Panc1 (cell line): ENCODE results near the gene GNAT2. TPM values are rescaled to one million over a fixed set of nuclear protein-coding genes. Genes with fewer than 3 reads are reported as not detected.

ENCODE experiments used
- ATAC-seq: fragments of 200-7000 bp; cut with Tn5 transposase; 2 replicates; pipeline ENCODE4 v1.9.1; 2020; ENCODE audit warnings: mild to moderate bottlenecking, moderate library complexity
- BruUV-seq: library from RNA; stranded (reverse); fragments of 400-500 nt; replicated peaks from 2 replicates; lab custom pipeline; 2021; lab: Mats Ljungman, UMichigan
- CTCF ChIA-PET: fragments of 300-600 bp; sonication (Branson Sonifier 250); formaldehyde crosslinking; loops from one replicate; lab custom pipeline; 2022; ENCODE audit warnings: antibody characterized with exemption; lab: Charles Lee
- POLR2A ChIA-PET: fragments of 300-600 bp; sonication (Branson Sonifier 250); formaldehyde crosslinking; loops from one replicate; lab custom pipeline; 2022; ENCODE audit warnings: antibody characterized with exemption; lab: Charles Lee
- DNase-seq: peaks from one replicate; pipeline ENCODE4 v3.0.0-alpha.2; 2010; ENCODE audit warnings: low read depth, low spot score
- H3K27ac ChIP-seq: 2 replicates; pipeline ENCODE4 v1.5.1; 2011; ENCODE audit warnings: mild to moderate bottlenecking, low read length, inconsistent platforms
- H3K27me3 ChIP-seq: fragments of 200-500 bp; sonication (Bioruptor generic); 2 replicates; pipeline ENCODE4 v1.6.0; 2014; ENCODE audit warnings: low read length, inconsistent platforms; ENCODE audit not compliant: control insufficient read depth, insufficient read depth
- H3K36me3 ChIP-seq: fragments of 200-500 bp; sonication (Bioruptor generic); 2 replicates; pipeline ENCODE4 v1.5.1; 2014; ENCODE audit warnings: inconsistent platforms, mild to moderate bottlenecking, low read length, moderate library complexity; ENCODE audit not compliant: control insufficient read depth, insufficient read depth
- H3K4me1 ChIP-seq: 2 replicates; pipeline ENCODE4 v1.5.1; 2011; ENCODE audit warnings: inconsistent platforms, mild to moderate bottlenecking, low read length, moderate library complexity; ENCODE audit not compliant: control insufficient read depth, insufficient read depth
- H3K4me3 ChIP-seq, 2 experiments: 2 replicates each; pipeline ENCODE4 v1.5.1; 2011 to 2012; ENCODE audit warnings: low read depth in 2 of 2, low read length in 2 of 2, mild to moderate bottlenecking in 2 of 2, inconsistent platforms in 1 of 2, moderate library complexity in 1 of 2
- H3K9me3 ChIP-seq: fragments of 200-500 bp; sonication (Bioruptor generic); 2 replicates; pipeline ENCODE4 v1.5.1; 2014; ENCODE audit warnings: low read depth, mild to moderate bottlenecking, inconsistent platforms, low read length, moderate library complexity; ENCODE audit not compliant: control insufficient read depth, insufficient read depth
- POLR2AphosphoS5 ChIP-seq: IDR thresholded peaks from 2 replicates; pipeline ENCODE4 v1.6.1; 2012; ENCODE audit warnings: mild to moderate bottlenecking, low read depth, low read length, moderate library complexity
- SIN3A ChIP-seq: IDR thresholded peaks from 2 replicates; pipeline ENCODE4 v1.6.1; 2012; ENCODE audit warnings: low read depth, mild to moderate bottlenecking, low read length, moderate library complexity, borderline replicate concordance; ENCODE audit not compliant: insufficient read depth
- TCF7L2 ChIP-seq: IDR thresholded peaks from 2 replicates; pipeline ENCODE4 v1.6.1; 2011; ENCODE audit warnings: mild to moderate bottlenecking, low read depth, low read length, inconsistent platforms
- in situ Hi-C: cut with HindIII; loops from 2 replicates; pipeline ENCODE4 v1.10.0; 2016; ENCODE audit warnings: low sequenced_read_pairs, low pct_unique_long_range_greater_than_20kb
- intact Hi-C: fragments of 100-400 bp; cut with micrococcal nuclease; formaldehyde crosslinking; loops from one replicate; pipeline ENCODE4 v1.10.0; 2022; ENCODE audit not compliant: unreplicated experiment
- total RNA-seq: library from RNA; stranded (reverse); gene quantifications from one replicate; pipeline ENCODE4 v1.2.1, GENCODE V29; 2021; ENCODE audit not compliant: unreplicated experiment
- TF ChIP-seq, protein P1 (sequence below): fragments of 450-650 bp; IDR thresholded peaks from 2 replicates; pipeline ENCODE4 v1.5.1; 2017; ENCODE audit warnings: mild to moderate bottlenecking
- TF ChIP-seq, protein P2 (sequence below), 2 experiments: IDR thresholded peaks; 2 replicates each; pipeline ENCODE4 v1.6.1; 2011 to 2012; ENCODE audit warnings: low read depth in 2 of 2, control low read depth in 1 of 2, low read length in 1 of 2, mild to moderate bottlenecking in 1 of 2, moderate library complexity in 1 of 2; ENCODE audit not compliant: insufficient read depth in 1 of 2

The GNAT2 gene
- total RNA-seq, 1 experiment from 2014 or later, result 0.44 TPM

DNA sequence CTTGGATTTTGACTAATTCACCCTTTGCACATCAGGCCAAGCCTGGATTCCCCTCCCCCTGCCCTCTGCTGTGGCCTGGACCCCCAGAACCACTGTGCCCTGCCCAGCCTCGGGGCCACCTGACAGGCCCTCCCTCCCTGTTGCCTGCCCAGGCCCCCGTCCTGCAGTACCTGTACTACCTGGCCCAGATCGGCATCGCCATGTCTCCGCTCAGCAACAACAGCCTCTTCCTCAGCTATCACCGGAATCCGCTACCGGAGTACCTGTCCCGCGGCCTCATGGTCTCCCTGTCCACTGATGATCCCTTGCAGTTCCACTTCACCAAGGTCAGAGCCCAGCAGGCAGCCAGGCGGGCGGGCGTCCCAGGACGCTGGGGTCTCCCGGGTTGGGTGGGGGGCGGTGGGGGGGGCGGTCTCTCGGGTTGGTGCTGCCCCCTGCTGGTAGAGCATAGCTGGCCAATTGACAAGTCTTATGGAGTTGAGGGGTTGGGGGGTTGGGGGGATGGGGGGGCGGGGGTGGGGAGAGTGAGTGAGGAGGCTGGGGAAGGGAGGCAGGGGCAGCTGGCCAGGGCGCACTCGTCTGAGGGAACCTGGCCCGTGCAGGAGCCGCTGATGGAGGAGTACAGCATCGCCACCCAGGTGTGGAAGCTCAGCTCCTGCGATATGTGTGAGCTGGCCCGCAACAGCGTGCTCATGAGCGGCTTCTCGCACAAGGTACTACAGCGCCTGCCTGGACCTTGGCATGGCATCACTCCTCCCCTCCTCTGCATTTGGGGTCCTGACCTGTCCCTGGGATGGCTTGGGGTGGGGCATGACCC lies 10.9 kb upstream of the GNAT2 start:
- Histone ChIP-seq H3K9me3 (no peaks in the 10 kb centered on the region), H3K36me3 (no peaks in the 10 kb centered on the region), H3K27me3 (no peaks in the 10 kb centered on the region), H3K27ac (no peak overlapping the region), H3K4me1 (no peaks in the 10 kb centered on the region; the same call in 1 of the 2 replicates), H3K4me3 (no peak overlapping the region)
- DNase-seq (no peak), ATAC-seq (no peak)
- ChIA-PET CTCF (interaction anchor here (0.6 to 1.4 kb wide), 9 partner anchors 8 to 333 kb away, joined by 3 to 6 read pairs (median 4); no protein-coding TSS in a partner anchor), POLR2A (no interaction called here)
- TF ChIP-seq, protein P1, sequence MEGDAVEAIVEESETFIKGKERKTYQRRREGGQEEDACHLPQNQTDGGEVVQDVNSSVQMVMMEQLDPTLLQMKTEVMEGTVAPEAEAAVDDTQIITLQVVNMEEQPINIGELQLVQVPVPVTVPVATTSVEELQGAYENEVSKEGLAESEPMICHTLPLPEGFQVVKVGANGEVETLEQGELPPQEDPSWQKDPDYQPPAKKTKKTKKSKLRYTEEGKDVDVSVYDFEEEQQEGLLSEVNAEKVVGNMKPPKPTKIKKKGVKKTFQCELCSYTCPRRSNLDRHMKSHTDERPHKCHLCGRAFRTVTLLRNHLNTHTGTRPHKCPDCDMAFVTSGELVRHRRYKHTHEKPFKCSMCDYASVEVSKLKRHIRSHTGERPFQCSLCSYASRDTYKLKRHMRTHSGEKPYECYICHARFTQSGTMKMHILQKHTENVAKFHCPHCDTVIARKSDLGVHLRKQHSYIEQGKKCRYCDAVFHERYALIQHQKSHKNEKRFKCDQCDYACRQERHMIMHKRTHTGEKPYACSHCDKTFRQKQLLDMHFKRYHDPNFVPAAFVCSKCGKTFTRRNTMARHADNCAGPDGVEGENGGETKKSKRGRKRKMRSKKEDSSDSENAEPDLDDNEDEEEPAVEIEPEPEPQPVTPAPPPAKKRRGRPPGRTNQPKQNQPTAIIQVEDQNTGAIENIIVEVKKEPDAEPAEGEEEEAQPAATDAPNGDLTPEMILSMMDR, result peak; percentile 40; the same call in 1 of the 2 replicates
- no peak for TF ChIP-seq POLR2AphosphoS5
- intact Hi-C loops, result no loop called here
- BruUV-seq, result no TSS peak
- in situ Hi-C loops, result no loop called here

DNA sequence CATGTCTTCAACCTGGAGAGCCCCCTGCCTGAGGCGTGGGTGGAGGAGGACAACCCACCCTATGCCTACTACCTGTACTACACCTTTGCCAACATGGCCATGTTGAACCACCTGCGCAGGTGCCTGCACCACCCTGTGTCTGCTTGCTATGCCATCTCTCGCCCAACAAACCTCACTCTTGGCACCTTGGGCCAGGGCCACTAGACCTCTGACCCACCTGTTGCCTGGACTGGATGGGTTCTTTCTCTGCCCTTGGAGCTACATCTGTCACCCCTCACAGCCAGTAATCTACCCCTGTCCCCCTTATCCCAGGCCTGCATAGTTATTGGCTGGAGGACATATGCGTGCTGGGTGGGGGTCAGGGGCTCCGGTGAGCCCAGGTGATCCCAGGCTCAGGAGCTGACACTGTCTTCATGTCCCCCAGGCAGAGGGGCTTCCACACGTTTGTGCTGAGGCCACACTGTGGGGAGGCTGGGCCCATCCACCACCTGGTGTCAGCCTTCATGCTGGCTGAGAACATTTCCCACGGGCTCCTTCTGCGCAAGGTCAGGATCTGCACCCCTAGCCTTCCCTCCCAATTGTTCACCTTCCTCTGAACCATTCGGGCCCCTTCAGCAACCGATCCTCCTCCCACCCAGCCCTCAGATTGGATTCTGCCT lies 10.1 kb upstream of the GNAT2 start:
- in situ Hi-C loops, result no loop called here
- CTCF ChIA-PET, result interaction anchor here (0.7 to 1.4 kb wide), 5 partner anchors 11 to 83 kb away, joined by 3 to 6 read pairs (median 4); no protein-coding TSS in a partner anchor
- H3K27ac ChIP-seq, result no peak overlapping the region
- intact Hi-C loops, result no loop called here
- DNase-seq (no peak), ATAC-seq (no peak)
- no TSS peak for BruUV-seq
- TF ChIP-seq SIN3A (no peak), POLR2AphosphoS5 (no peak), TCF7L2 (no peak)
- TF ChIP-seq, protein P2, sequence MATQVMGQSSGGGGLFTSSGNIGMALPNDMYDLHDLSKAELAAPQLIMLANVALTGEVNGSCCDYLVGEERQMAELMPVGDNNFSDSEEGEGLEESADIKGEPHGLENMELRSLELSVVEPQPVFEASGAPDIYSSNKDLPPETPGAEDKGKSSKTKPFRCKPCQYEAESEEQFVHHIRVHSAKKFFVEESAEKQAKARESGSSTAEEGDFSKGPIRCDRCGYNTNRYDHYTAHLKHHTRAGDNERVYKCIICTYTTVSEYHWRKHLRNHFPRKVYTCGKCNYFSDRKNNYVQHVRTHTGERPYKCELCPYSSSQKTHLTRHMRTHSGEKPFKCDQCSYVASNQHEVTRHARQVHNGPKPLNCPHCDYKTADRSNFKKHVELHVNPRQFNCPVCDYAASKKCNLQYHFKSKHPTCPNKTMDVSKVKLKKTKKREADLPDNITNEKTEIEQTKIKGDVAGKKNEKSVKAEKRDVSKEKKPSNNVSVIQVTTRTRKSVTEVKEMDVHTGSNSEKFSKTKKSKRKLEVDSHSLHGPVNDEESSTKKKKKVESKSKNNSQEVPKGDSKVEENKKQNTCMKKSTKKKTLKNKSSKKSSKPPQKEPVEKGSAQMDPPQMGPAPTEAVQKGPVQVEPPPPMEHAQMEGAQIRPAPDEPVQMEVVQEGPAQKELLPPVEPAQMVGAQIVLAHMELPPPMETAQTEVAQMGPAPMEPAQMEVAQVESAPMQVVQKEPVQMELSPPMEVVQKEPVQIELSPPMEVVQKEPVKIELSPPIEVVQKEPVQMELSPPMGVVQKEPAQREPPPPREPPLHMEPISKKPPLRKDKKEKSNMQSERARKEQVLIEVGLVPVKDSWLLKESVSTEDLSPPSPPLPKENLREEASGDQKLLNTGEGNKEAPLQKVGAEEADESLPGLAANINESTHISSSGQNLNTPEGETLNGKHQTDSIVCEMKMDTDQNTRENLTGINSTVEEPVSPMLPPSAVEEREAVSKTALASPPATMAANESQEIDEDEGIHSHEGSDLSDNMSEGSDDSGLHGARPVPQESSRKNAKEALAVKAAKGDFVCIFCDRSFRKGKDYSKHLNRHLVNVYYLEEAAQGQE (IDR thresholded peaks at IDR 0.05; ENCODE audit: insufficient read depth in 1 of 2, low read depth in 2 of 2, low read length in 1 of 2), result no peak
- H3K36me3 ChIP-seq, result no peaks in the 10 kb centered on the region
- POLR2A ChIA-PET, result no interaction called here
- no peak overlapping the region for H3K4me3 ChIP-seq
- no peaks in the 10 kb centered on the region for H3K27me3 ChIP-seq
- H3K9me3 ChIP-seq, result no peaks in the 10 kb centered on the region
- H3K4me1 ChIP-seq, result no peaks in the 10 kb centered on the region
